ENCODE measurements around the gene LRFN2. TPM values are rescaled to one million over a fixed set of nuclear protein-coding genes. Genes with fewer than 3 reads are reported as not detected.

LRFN2 gene
- total and polyA plus RNA-seq, 5 donors from 2014 or later = not detected

DNA sequence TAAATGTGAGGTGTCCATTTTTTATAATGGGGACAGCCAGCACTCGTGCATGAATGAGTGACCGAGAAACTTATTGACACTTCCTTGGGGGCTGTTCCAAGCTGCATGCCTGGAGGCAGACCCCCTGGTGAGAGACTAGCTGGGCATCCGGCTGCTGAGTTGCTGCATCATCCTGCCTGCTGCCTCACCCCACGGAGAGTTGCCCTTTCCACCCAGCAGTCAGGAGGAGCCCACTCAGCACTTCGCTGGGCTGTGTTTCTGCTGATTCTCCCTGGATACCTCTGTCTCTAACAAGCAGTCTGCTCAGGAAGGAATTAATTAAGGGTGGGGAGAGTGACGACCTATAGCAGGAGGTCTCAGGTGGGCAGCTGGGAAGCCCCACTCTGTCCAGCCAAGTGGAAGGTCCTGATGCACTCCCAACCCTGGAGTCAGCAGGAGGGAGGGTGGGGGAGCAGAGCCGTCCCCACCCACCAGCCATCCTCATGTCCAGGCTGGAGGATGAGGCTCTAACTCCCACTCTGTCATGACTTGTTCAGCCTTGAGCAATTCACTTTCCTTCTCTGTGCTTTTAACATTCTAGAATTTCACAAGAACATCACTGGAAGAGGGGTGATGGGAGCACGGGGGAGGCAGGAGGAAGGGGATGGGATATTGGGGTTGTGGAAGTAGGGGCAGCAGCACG is 177.3 kb downstream of the LRFN2 start:
- Mint-ChIP-seq H3K4me1 (no peaks in the 10 kb centered on the region), H3K27me3 (no peaks in the 10 kb centered on the region), H3K4me3 (no peak overlapping the region), H3K27ac (no peak overlapping the region), H3K36me3 (no peaks in the 10 kb centered on the region), H3K9me3 (peaks cover 0 to 2% (median 0%) of the 10 kb centered on the region in 7 donors)
- H3K27ac ChIP-seq (ENCODE audit: insufficient read depth, low read length, poor library complexity, severe bottlenecking) = no peak overlapping the region
- H3K36me3 ChIP-seq (ENCODE audit: control insufficient read depth, insufficient read depth, low read length) = no peaks in the 10 kb centered on the region
- H3K4me3 ChIP-seq (ENCODE audit: low read depth, low read length) = no peak overlapping the region
- H3K27me3 ChIP-seq (ENCODE audit: control insufficient read depth, insufficient read depth, low read length) = no peaks in the 10 kb centered on the region
- no peaks in the 10 kb centered on the region for H3K4me1 ChIP-seq (ENCODE audit: control insufficient read depth, insufficient read depth, low read length, poor library complexity, severe bottlenecking)
- H3K9me3 ChIP-seq (ENCODE audit: control insufficient read depth in 2 of 2, low read length in 2 of 2) = no peaks in the 10 kb centered on the region
- DNase-seq (no peak), ATAC-seq (ENCODE audit: low read depth in 2 of 2) (no peak)

DNA sequence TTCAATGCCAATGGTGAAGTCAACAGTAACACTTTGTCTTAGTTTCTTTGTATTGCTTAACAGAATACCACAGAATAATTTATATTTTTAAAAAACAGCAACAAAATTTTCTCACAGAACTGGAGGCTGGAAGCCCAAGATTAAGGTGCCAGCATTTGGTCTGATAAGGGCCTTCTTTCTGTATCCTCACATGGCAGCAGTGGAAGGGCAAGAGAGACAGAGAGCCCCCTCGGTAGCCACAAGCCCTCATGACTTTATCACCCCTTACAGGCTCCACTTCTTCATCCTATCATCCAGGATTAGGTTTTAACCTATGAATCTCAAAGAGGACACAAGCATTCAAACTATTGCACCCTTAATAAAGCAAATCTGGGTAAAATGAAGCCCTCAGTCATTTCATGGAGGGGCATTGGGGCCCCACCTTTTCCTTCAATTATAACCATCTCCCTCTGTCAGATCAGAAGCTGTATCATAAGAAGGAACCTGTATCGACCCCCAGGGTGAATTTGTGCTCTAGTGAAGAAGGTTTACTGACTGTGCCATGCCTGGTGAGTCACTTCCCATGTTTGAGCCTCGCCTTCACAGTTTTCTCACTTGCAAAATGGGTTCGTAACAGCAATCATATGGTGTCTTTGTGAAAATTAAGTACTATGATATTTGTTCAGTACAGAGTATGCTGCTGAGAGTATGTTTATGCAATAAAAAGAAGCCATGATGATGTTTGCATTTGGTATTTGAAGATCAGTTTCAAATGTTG is 178.2 kb downstream of the LRFN2 start:
- Histone ChIP-seq H3K36me3 (ENCODE audit: control insufficient read depth, insufficient read depth, low read length) (no peaks in the 10 kb centered on the region), H3K27ac (ENCODE audit: insufficient read depth, low read length, poor library complexity, severe bottlenecking) (no peak overlapping the region), H3K27me3 (ENCODE audit: control insufficient read depth, insufficient read depth, low read length) (no peaks in the 10 kb centered on the region), H3K9me3 (ENCODE audit: control insufficient read depth in 2 of 2, low read length in 2 of 2) (no peaks in the 10 kb centered on the region), H3K4me3 (ENCODE audit: low read depth, low read length) (no peak overlapping the region), H3K4me1 (ENCODE audit: control insufficient read depth, insufficient read depth, low read length, poor library complexity, severe bottlenecking) (no peaks in the 10 kb centered on the region)
- H3K9me3 Mint-ChIP-seq = peaks cover 0 to 2% (median 0%) of the 10 kb centered on the region in 7 donors
- ATAC-seq (ENCODE audit: low read depth in 2 of 2) = no peak
- H3K4me1 Mint-ChIP-seq = no peaks in the 10 kb centered on the region
- no peak overlapping the region for H3K4me3 Mint-ChIP-seq
- H3K27me3 Mint-ChIP-seq = no peaks in the 10 kb centered on the region
- no peak overlapping the region for H3K27ac Mint-ChIP-seq
- DNase-seq = no peak
- no peaks in the 10 kb centered on the region for H3K36me3 Mint-ChIP-seq

DNA sequence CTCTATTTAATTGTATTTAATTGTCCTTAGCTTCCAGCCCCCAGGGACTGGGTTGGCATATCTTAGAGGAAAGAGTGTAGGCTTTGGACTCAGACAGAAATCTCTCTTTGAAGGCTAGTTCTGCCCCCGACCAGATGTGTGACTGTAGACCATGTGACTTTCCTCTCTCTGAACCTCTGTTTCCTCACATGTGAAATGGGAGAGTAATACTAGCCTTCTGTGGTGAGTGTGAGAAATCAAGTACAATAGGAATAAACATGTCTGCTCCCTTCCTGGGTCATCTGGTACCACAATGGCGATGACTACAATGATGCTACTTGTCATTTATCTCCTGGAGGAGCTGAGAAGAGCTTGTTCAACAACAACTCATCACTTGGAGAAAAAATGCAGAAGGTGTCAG is 179.9 kb downstream of the LRFN2 start:
- Mint-ChIP-seq H3K27me3 (no peaks in the 10 kb centered on the region), H3K4me3 (no peak overlapping the region), H3K9me3 (peaks cover 0 to 2% (median 0%) of the 10 kb centered on the region in 7 donors), H3K27ac (no peak overlapping the region), H3K36me3 (no peaks in the 10 kb centered on the region), H3K4me1 (no peaks in the 10 kb centered on the region)
- Histone ChIP-seq H3K27ac (ENCODE audit: insufficient read depth, low read length, poor library complexity, severe bottlenecking) (no peak overlapping the region), H3K4me1 (ENCODE audit: control insufficient read depth, insufficient read depth, low read length, poor library complexity, severe bottlenecking) (no peaks in the 10 kb centered on the region), H3K4me3 (ENCODE audit: low read depth, low read length) (no peak overlapping the region), H3K27me3 (ENCODE audit: control insufficient read depth, insufficient read depth, low read length) (no peaks in the 10 kb centered on the region), H3K36me3 (ENCODE audit: control insufficient read depth, insufficient read depth, low read length) (no peaks in the 10 kb centered on the region), H3K9me3 (ENCODE audit: control insufficient read depth in 2 of 2, low read length in 2 of 2) (no peaks in the 10 kb centered on the region)
- DNase-seq (no peak), ATAC-seq (ENCODE audit: low read depth in 2 of 2) (no peak)

- Histone ChIP-seq H3K27me3 (ENCODE audit: control insufficient read depth, insufficient read depth, low read length) (no peaks in the 10 kb centered on the region), H3K27ac (ENCODE audit: insufficient read depth, low read length, poor library complexity, severe bottlenecking) (no peak overlapping the region), H3K4me3 (ENCODE audit: low read depth, low read length) (no peak overlapping the region), H3K36me3 (ENCODE audit: control insufficient read depth, insufficient read depth, low read length) (no peaks in the 10 kb centered on the region), H3K9me3 (ENCODE audit: control insufficient read depth in 2 of 2, low read length in 2 of 2) (no peaks in the 10 kb centered on the region), H3K4me1 (ENCODE audit: control insufficient read depth, insufficient read depth, low read length, poor library complexity, severe bottlenecking) (no peaks in the 10 kb centered on the region)
- Mint-ChIP-seq H3K27me3 (no peaks in the 10 kb centered on the region), H3K4me3 (no peak overlapping the region), H3K36me3 (no peaks in the 10 kb centered on the region), H3K27ac (no peak overlapping the region), H3K9me3 (peaks cover 0 to 2% (median 0%) of the 10 kb centered on the region in 7 donors), H3K4me1 (no peaks in the 10 kb centered on the region)
- DNase-seq (no peak), ATAC-seq (ENCODE audit: low read depth in 2 of 2) (no peak)
Observed at GRCh38 chr6:40406175-40406574, 181.0 kb downstream of the LRFN2 start.

DNA sequence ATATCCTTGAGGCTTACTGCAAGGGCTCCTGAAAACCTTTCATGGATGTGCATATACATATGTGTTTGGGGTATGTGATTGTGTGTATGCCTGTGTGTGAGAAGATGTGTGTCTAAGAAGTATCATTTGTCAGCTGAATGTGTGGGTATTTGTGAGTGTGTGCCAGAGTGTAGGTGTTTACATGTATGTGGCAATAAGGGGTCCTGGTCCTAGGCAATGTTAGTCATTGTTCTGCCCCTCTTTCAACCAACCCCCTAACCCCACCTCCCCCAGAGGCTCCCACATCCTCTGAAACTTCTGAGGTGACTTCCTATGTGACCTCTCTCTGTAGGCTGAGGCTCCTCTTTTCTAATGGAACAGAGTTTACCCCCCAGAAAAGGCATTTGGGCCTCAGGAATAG is 186.4 kb downstream of the LRFN2 start:
- ATAC-seq (ENCODE audit: low read depth in 2 of 2) = no peak
- no peak overlapping the region for H3K27ac Mint-ChIP-seq

GRCh38 chr6:40399888-40400457 is 187.2 kb downstream of the LRFN2 start:
- no peak overlapping the region for H3K27ac Mint-ChIP-seq
- H3K36me3 ChIP-seq (ENCODE audit: control insufficient read depth, insufficient read depth, low read length) = no peaks in the 10 kb centered on the region
- no peaks in the 10 kb centered on the region for H3K27me3 Mint-ChIP-seq
- H3K36me3 Mint-ChIP-seq = no peaks in the 10 kb centered on the region
- H3K4me3 ChIP-seq (ENCODE audit: low read depth, low read length) = no peak overlapping the region
- H3K27me3 ChIP-seq (ENCODE audit: control insufficient read depth, insufficient read depth, low read length) = no peaks in the 10 kb centered on the region
- H3K4me1 Mint-ChIP-seq = no peaks in the 10 kb centered on the region
- no peaks in the 10 kb centered on the region for H3K9me3 Mint-ChIP-seq
- H3K9me3 ChIP-seq (ENCODE audit: control insufficient read depth in 2 of 2, low read length in 2 of 2) = no peaks in the 10 kb centered on the region
- no peak for DNase-seq
- H3K27ac ChIP-seq (ENCODE audit: insufficient read depth, low read length, poor library complexity, severe bottlenecking) = no peak overlapping the region
- no peak for ATAC-seq (ENCODE audit: low read depth in 2 of 2)
- no peak overlapping the region for H3K4me3 Mint-ChIP-seq
- H3K4me1 ChIP-seq (ENCODE audit: control insufficient read depth, insufficient read depth, low read length, poor library complexity, severe bottlenecking) = no peaks in the 10 kb centered on the region

More for the DNA sequence above, 186.4 kb downstream of the LRFN2 start:
- no peak for DNase-seq
- H3K27me3 Mint-ChIP-seq = no peaks in the 10 kb centered on the region
- Histone ChIP-seq H3K27ac (ENCODE audit: insufficient read depth, low read length, poor library complexity, severe bottlenecking) (no peak overlapping the region), H3K9me3 (ENCODE audit: control insufficient read depth in 2 of 2, low read length in 2 of 2) (no peaks in the 10 kb centered on the region), H3K27me3 (ENCODE audit: control insufficient read depth, insufficient read depth, low read length) (no peaks in the 10 kb centered on the region), H3K4me1 (ENCODE audit: control insufficient read depth, insufficient read depth, low read length, poor library complexity, severe bottlenecking) (no peaks in the 10 kb centered on the region), H3K4me3 (ENCODE audit: low read depth, low read length) (no peak overlapping the region), H3K36me3 (ENCODE audit: control insufficient read depth, insufficient read depth, low read length) (no peaks in the 10 kb centered on the region)
- no peaks in the 10 kb centered on the region for H3K4me1 Mint-ChIP-seq
- H3K9me3 Mint-ChIP-seq = no peaks in the 10 kb centered on the region
- no peaks in the 10 kb centered on the region for H3K36me3 Mint-ChIP-seq
- no peak overlapping the region for H3K4me3 Mint-ChIP-seq

- Mint-ChIP-seq H3K4me1 (no peaks in the 10 kb centered on the region), H3K27ac (no peak overlapping the region), H3K27me3 (no peaks in the 10 kb centered on the region), H3K9me3 (no peaks in the 10 kb centered on the region), H3K36me3 (no peaks in the 10 kb centered on the region), H3K4me3 (no peak overlapping the region)
- Histone ChIP-seq H3K4me1 (ENCODE audit: control insufficient read depth, insufficient read depth, low read length, poor library complexity, severe bottlenecking) (no peaks in the 10 kb centered on the region), H3K36me3 (ENCODE audit: control insufficient read depth, insufficient read depth, low read length) (no peaks in the 10 kb centered on the region), H3K27me3 (ENCODE audit: control insufficient read depth, insufficient read depth, low read length) (no peaks in the 10 kb centered on the region), H3K27ac (ENCODE audit: insufficient read depth, low read length, poor library complexity, severe bottlenecking) (no peak overlapping the region), H3K4me3 (ENCODE audit: low read depth, low read length) (no peak overlapping the region), H3K9me3 (ENCODE audit: control insufficient read depth in 2 of 2, low read length in 2 of 2) (no peaks in the 10 kb centered on the region)
- ATAC-seq (ENCODE audit: low read depth in 2 of 2) (no peak), DNase-seq (no peak)
Observed at GRCh38 chr6:40398810-40399477, 188.2 kb downstream of the LRFN2 start.
